Heart left ventricle (tissue), 13 donors: ENCODE results near the gene AP2A1.
"Not testable (repeated sequence)": the region's sequence is repeated elsewhere in the genome, so short reads cannot be mapped to it uniquely, and the experiment has no call there.

Experiments
- CTCF ChIP-seq, 12 donors: fragments of 200-600 bp; sonication (generic) in 4 of 12; IDR thresholded peaks; one replicate each; pipeline versions ENCODE4 v1.5.0 to v1.8.0; 2018 to 2022; ENCODE audit warnings: antibody characterized with exemption in 12 of 12, mild to moderate bottlenecking in 5 of 12
- POLR2A ChIP-seq, 2 donors: fragments of 450-650 bp; IDR thresholded peaks; one replicate each; pipeline ENCODE4 v1.6.1; 2017; ENCODE audit warnings: antibody characterized with exemption in 2 of 2, mild to moderate bottlenecking in 2 of 2, moderate library complexity in 2 of 2
- donor health status: ischemic (EF 13 %, LVEDD 7.1; RV severe dilation, severe dysfunction).
- donor health status: DM: no; HTN: yes; CAD: no.
- donor health status: DM: no; HTN: no; CAD: no.
- donor health status: ischemic (EF 25% LVEDD 6.9; RV normal size, moderate dysfunction).
- donor health status: ischemic (EF 25% LVEDD 5.7; RV mildly dilated, moderate dysfunction).
- donor health status: ischemic (EF 35%, LVEDD 5.7; RV mildly dilated, moderate dysfunction).
- donor health status: nonischemic (EF 11% LVEDD 7.7; RV severe dilation, severe dysfunction).
- donor health status: DM: yes; HTN: yes; CAD: no.
- donor health status: PGD.
- donor health status: ischemic (EF 29% LVEDD 5.4; RV normal size, mild dysfunction).
- donor health status: nonischemic (EF 23%, LVEDD 6.1; RV moderate dilation, normal function).

DNA sequence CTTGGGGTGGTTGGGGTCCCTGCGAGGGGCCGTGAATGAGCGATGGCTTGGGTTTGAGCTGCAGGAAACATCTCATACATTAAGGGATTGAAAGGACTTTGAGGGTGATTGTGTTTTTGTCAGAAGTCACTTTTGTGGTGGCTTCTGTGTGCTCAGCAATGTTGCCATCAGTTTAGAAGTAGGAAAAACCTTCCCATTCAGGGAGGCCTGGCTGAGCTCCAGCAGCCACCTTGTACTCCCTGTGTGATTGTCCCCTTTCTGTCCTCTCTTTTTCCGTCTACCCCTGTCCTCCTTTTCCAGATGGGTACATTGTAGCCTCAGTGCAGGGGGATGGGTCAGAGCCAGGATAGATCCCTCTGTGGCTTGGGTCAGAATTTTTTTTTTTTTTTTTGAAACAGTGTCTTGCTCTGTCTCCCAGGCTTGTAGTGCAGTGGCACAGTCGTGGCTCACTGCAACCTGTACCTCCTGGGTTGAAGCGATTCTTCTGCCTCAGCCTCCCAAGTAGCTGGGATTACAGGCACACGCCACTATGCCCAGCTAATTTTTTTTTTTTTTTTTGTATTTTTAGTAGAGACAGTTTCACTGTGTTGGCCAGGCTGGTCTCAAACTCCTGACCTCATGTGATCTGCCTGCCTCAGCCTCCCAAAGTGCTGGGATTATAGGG lies 52.8 kb downstream of the AP2A1 start:
- TF ChIP-seq CTCF, POLR2A (IDR thresholded peaks at IDR 0.05): not testable (repeated sequence)
